DND-41 (cell line): ENCODE results near the gene MYOF.

Experiments used
- ATAC-seq: fragments of 200-7000 bp; cut with Tn5 transposase; 3 replicates; pipeline ENCODE4 v1.9.1; 2021; ENCODE audit warnings: low read depth; ENCODE audit not compliant: insufficient read depth
- DNase-seq: peaks from one replicate; pipeline ENCODE4 v3.0.0-alpha.2; 2020
- H2AFZ ChIP-seq: 2 replicates; pipeline ENCODE4 v1.6.0; 2012; ENCODE audit warnings: low read depth, low read length
- H3K27ac ChIP-seq: 2 replicates; pipeline ENCODE4 v1.5.1; 2012; ENCODE audit warnings: low read length, inconsistent platforms
- H3K27me3 ChIP-seq: fragments of 200-600 bp; sonication (generic); 2 replicates; pipeline ENCODE4 v1.6.0; 2012; ENCODE audit warnings: low read length, mild to moderate bottlenecking, inconsistent platforms; ENCODE audit not compliant: insufficient read depth, poor library complexity
- H3K36me3 ChIP-seq: 2 replicates; pipeline ENCODE4 v1.5.1; 2012; ENCODE audit warnings: low read length, inconsistent platforms; ENCODE audit not compliant: insufficient read depth
- H3K4me1 ChIP-seq: 2 replicates; pipeline ENCODE4 v1.5.1; 2012; ENCODE audit warnings: mild to moderate bottlenecking, low read length; ENCODE audit not compliant: insufficient read depth
- H3K4me2 ChIP-seq: 2 replicates; pipeline ENCODE4 v1.6.0; 2012; ENCODE audit warnings: mild to moderate bottlenecking, moderate library complexity, low read length, inconsistent platforms; ENCODE audit not compliant: insufficient read depth
- H3K4me3 ChIP-seq, 2 experiments: fragments of 200-600 bp in 1 of 2; shearing (Covaris generic) in 1 of 2; 2 replicates each; pipeline ENCODE4 v1.5.1; 2012 to 2016; ENCODE audit warnings: inconsistent platforms in 2 of 2, low read length in 2 of 2, mild to moderate bottlenecking in 2 of 2, low read depth in 1 of 2, moderate library complexity in 1 of 2
- H3K79me2 ChIP-seq: 2 replicates; pipeline ENCODE4 v1.6.0; 2012; ENCODE audit warnings: low read length, inconsistent platforms; ENCODE audit not compliant: insufficient read depth
- H3K9ac ChIP-seq: 2 replicates; pipeline ENCODE4 v1.6.0; 2012; ENCODE audit warnings: low read depth, mild to moderate bottlenecking, inconsistent platforms, low read length, moderate library complexity
- H3K9me3 ChIP-seq: 2 replicates; pipeline ENCODE4 v1.5.1; 2012; ENCODE audit warnings: low read length, moderate library complexity, mild to moderate bottlenecking, inconsistent platforms; ENCODE audit not compliant: insufficient read depth, severe bottlenecking
- H4K20me1 ChIP-seq: 2 replicates; pipeline ENCODE4 v1.6.0; 2012; ENCODE audit warnings: low read length; ENCODE audit not compliant: insufficient read depth
- CTCF ChIP-seq: IDR thresholded peaks from 2 replicates; pipeline ENCODE4 v1.5.1; 2012; ENCODE audit warnings: borderline replicate concordance, low read length, moderate library complexity, mild to moderate bottlenecking; ENCODE audit not compliant: poor library complexity, severe bottlenecking; ENCODE audit errors: extremely low read depth
- EZH2 ChIP-seq: IDR thresholded peaks from 3 replicates; pipeline ENCODE4 v1.6.1; 2012; ENCODE audit warnings: borderline replicate concordance, low read depth, mild to moderate bottlenecking, moderate library complexity, low read length, inconsistent platforms; ENCODE audit not compliant: severe bottlenecking

Gene MYOF

DNA sequence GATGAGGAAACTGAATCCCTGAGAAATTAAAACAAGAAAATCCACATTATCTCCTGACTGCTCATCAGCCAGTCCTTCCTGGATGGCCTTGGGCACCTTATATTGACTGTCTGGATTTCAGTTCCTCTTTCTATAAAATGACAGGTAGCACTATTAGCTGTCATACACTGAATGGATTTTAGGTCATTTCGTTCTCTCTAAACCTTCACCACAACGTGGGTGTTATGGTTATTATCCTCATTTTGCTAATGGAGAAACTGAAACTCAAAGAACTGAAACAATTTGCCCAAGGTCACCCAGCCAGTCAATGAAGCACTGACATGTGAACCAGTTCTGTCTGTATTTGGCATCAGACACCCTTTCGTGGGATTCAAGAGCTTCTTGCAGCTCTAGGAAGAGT is 214.6 kb downstream of the MYOF start:
- H3K27ac ChIP-seq: no peak overlapping the region
- no peaks in the 10 kb centered on the region for H4K20me1 ChIP-seq
- H3K4me1 ChIP-seq: no peaks in the 10 kb centered on the region
- H3K9me3 ChIP-seq: no peaks in the 10 kb centered on the region
- no peaks in the 10 kb centered on the region for H3K79me2 ChIP-seq
- no peaks in the 10 kb centered on the region for H3K27me3 ChIP-seq
- no peak overlapping the region for H2AFZ ChIP-seq
- no peak for DNase-seq
- TF ChIP-seq EZH2: no peak
- no peak for TF ChIP-seq CTCF
- H3K36me3 ChIP-seq: no peaks in the 10 kb centered on the region
- no peak overlapping the region for H3K9ac ChIP-seq
- no peak overlapping the region for H3K4me3 ChIP-seq
- no peak overlapping the region for H3K4me2 ChIP-seq
- ATAC-seq: no peak

DNA sequence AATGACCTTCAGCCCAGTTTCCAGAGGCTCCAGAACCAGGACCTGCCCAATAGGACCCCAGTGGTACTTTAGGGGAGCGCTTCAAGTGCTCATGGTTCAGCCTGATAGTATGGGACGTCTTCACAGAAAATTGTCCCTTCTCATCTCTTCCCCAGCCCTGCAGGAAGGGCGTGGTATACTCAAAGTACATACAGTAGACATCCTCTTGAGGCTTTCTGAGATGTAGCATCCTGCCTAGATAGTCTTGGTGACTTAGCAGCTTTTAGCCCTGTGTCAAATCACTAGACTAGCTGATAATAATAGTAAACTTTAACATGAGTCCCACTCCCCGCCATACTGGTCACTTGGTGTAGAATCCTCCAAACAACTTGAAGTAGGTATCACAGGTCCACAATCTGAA is 215.3 kb downstream of the MYOF start:
- DNase-seq (no peak), ATAC-seq (no peak)

DNA sequence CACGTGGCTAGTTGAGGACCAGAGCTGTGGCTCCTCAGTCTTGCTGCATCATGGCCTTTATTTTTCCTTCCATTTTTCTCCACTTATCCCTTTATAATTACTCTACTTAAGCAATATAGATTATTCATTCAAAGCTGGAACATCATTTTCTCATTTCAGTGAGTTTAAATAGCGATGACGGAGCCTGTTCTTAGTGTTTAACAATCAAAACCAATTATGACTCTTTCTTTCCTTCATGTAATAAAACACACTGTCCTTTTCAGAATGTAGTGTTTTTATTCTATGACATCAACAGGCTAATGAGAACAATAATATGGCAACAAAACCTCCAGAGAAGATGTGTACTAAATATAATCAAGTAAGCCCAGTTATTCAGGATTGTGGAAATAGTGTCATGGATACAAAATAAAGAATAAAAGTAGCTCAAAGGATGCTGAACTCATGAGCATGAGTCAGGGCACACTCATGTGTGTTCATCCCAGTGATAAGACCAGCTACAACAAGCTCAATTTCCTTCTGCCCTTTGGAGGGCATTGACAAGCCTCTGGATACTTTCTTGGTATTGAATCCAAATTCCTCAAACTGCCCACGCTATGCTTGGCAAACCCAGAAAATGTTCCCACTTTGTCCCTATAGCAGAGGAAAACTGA is 220.0 kb downstream of the MYOF start:
- H3K9ac ChIP-seq: no peak overlapping the region
- H3K9me3 ChIP-seq: no peaks in the 10 kb centered on the region
- H4K20me1 ChIP-seq: no peaks in the 10 kb centered on the region
- H3K27ac ChIP-seq: no peak overlapping the region
- H3K4me2 ChIP-seq: no peak overlapping the region
- DNase-seq (no peak), ATAC-seq (no peak)
- H2AFZ ChIP-seq: no peak overlapping the region
- no peak overlapping the region for H3K4me3 ChIP-seq
- H3K4me1 ChIP-seq: no peaks in the 10 kb centered on the region
- H3K79me2 ChIP-seq: no peaks in the 10 kb centered on the region
- H3K27me3 ChIP-seq: no peaks in the 10 kb centered on the region
- H3K36me3 ChIP-seq: no peaks in the 10 kb centered on the region
- TF ChIP-seq CTCF (no peak), EZH2 (no peak)

More for the DNA sequence above, 215.3 kb downstream of the MYOF start:
- Histone ChIP-seq H4K20me1 (no peaks in the 10 kb centered on the region), H3K36me3 (no peaks in the 10 kb centered on the region), H3K79me2 (no peaks in the 10 kb centered on the region), H3K9ac (no peak overlapping the region), H3K4me1 (no peaks in the 10 kb centered on the region), H2AFZ (no peak overlapping the region), H3K4me3 (no peak overlapping the region), H3K27ac (no peak overlapping the region), H3K27me3 (no peaks in the 10 kb centered on the region), H3K4me2 (no peak overlapping the region), H3K9me3 (no peaks in the 10 kb centered on the region)
- no peak for TF ChIP-seq EZH2
- TF ChIP-seq CTCF: no peak
